Colonic mucosa (tissue), 4 donors: ENCODE results near the gene F9. TPM values are rescaled to one million over a fixed set of nuclear protein-coding genes. Genes with fewer than 3 reads are reported as not detected.

ENCODE experiments used
- DNase-seq: peaks from one replicate; pipeline ENCODE4 v3.0.0-alpha.2; 2020
- H3K27ac ChIP-seq: fragments of 200-600 bp; one replicate; pipeline ENCODE4 v1.8.0; 2021
- H3K27me3 ChIP-seq: fragments of 200-600 bp; one replicate; pipeline ENCODE4 v1.8.0; 2021
- H3K36me3 ChIP-seq: fragments of 200-600 bp; one replicate; pipeline ENCODE4 v1.8.0; 2021
- H3K4me1 ChIP-seq: fragments of 200-600 bp; one replicate; pipeline ENCODE4 v1.8.0; 2021; ENCODE audit warnings: mild to moderate bottlenecking
- H3K4me3 ChIP-seq: fragments of 200-600 bp; one replicate; pipeline ENCODE4 v1.8.0; 2021
- H3K9ac ChIP-seq, 2 donors: one replicate each; pipeline ENCODE4 v1.7.0; 2013; ENCODE audit warnings: control low read depth in 2 of 2, low read depth in 2 of 2, low read length in 2 of 2
- H3K9me3 ChIP-seq: fragments of 200-600 bp; one replicate; pipeline ENCODE4 v1.8.0; 2021
- CTCF ChIP-seq: fragments of 200-600 bp; IDR thresholded peaks from one replicate; pipeline ENCODE4 v1.8.0; 2022; ENCODE audit warnings: antibody characterized with exemption, mild to moderate bottlenecking
- intact Hi-C: fragments of 100-400 bp; cut with DNase I; formaldehyde crosslinking; loops from one replicate; pipeline ENCODE4 v1.14.1; 2022
- total RNA-seq, 2 donors: library from RNA; stranded (reverse); fragmentation: NEBNext Ultra II Directional in 1 of 2; extraction: Animal tissue kit (Norgen Biotek cat#: 25700) in 1 of 2; gene quantifications; one replicate each; pipeline ENCODE4 v1.2.1, GENCODE V29; 2021
- donor health status: healthy.
- donor health status: DM: no; HTN: no; CAD: no.
- donor health status: DM: no; HTN: no; CAD: no.

Gene F9
- total RNA-seq: under 1 TPM in 1 of 2 donors, not detected in 1; 0.12 TPM

DNA sequence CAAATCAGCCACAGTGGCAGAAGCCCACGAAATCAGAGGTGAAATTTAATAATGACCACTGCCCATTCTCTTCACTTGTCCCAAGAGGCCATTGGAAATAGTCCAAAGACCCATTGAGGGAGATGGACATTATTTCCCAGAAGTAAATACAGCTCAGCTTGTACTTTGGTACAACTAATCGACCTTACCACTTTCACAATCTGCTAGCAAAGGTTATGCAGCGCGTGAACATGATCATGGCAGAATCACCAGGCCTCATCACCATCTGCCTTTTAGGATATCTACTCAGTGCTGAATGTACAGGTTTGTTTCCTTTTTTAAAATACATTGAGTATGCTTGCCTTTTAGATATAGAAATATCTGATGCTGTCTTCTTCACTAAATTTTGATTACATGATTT lies at the start of gene F9:
TSS of gene F9 (plus strand) at position 190 of the 400 bp plus-strand sequence. CDS start at position 216, 26 bp downstream.
- no peaks in the 10 kb centered on the region for H3K27me3 ChIP-seq
- H3K27ac ChIP-seq: no peak within 1 kb of the TSS
- TF ChIP-seq CTCF: no peak
- no peaks in the 10 kb centered on the region for H3K36me3 ChIP-seq
- DNase-seq: no peak
- no peak within 1 kb of the TSS for H3K9ac ChIP-seq
- H3K4me3 ChIP-seq: no peak within 1 kb of the TSS
- no peaks in the 10 kb centered on the region for H3K4me1 ChIP-seq
- intact Hi-C loops: no loop called here
- no peaks in the 10 kb centered on the region for H3K9me3 ChIP-seq

- Histone ChIP-seq H3K9me3 (no peaks in the 10 kb centered on the region), H3K27ac (no peak overlapping the region), H3K9ac (no peak overlapping the region), H3K4me3 (no peak overlapping the region), H3K36me3 (no peaks in the 10 kb centered on the region), H3K27me3 (no peaks in the 10 kb centered on the region), H3K4me1 (no peaks in the 10 kb centered on the region)
- intact Hi-C loops: no loop called here
- no peak for TF ChIP-seq CTCF
- DNase-seq: no peak
These were observed 46.8 kb upstream of the F9 start for GRCh38 chrX:139483699-139484098.

DNA sequence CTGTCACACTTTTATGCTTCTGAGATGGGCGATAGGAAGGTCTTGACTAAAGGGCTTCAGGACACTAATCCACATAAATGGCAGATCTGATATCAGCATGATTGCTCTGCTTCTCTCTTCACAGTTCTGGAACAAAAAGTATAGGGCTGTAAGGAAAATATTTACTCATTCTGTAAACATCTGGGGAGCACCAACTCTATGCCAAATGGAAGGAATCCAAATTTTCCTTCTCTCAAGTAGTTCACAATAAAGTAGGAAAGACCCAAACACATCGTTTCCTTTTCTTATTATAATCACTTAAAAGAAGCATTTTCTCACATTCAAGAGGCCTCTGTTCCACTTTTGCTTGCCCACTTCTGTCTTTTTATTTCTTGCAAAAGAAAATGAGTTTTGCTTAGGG lies 45.9 kb upstream of the F9 start:
- DNase-seq: no peak
- no peak for TF ChIP-seq CTCF
- intact Hi-C loops: no loop called here

GRCh38 chrX:139495324-139495723 lies 35.2 kb upstream of the F9 start:
- H3K27me3 ChIP-seq: no peaks in the 10 kb centered on the region
- H3K9me3 ChIP-seq: no peaks in the 10 kb centered on the region
- no peak overlapping the region for H3K4me3 ChIP-seq
- H3K36me3 ChIP-seq: no peaks in the 10 kb centered on the region
- no peak overlapping the region for H3K27ac ChIP-seq
- no peak for DNase-seq
- H3K9ac ChIP-seq: no peak overlapping the region
- intact Hi-C loops: no loop called here
- TF ChIP-seq CTCF: no peak
- no peaks in the 10 kb centered on the region for H3K4me1 ChIP-seq

More for the DNA sequence above, 45.9 kb upstream of the F9 start:
- Histone ChIP-seq H3K4me1 (no peaks in the 10 kb centered on the region), H3K27ac (no peak overlapping the region), H3K36me3 (no peaks in the 10 kb centered on the region), H3K9me3 (no peaks in the 10 kb centered on the region), H3K9ac (no peak overlapping the region), H3K4me3 (no peak overlapping the region), H3K27me3 (no peaks in the 10 kb centered on the region)

DNA sequence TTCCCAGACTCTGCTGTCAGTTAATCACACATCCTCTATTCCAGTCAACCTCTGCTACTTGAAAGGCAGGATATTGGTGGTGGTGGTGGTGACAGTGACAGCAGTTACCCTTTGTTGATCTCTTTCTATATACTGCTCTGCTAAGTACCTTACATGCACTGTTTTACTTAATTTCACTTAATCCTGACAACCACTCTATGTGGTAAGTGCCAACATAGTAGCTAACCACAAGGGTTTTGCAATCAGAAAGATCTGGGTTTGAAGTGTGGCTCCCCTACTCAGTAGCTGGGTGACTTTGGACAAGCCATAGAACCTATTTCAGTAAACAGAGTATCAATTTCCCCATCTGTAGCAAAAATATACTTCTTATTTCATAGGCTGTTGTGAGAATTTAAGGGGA lies 24.2 kb upstream of the F9 start:
- Histone ChIP-seq H3K27me3 (no peaks in the 10 kb centered on the region), H3K9me3 (no peaks in the 10 kb centered on the region), H3K36me3 (no peaks in the 10 kb centered on the region), H3K27ac (no peak overlapping the region), H3K9ac (no peak overlapping the region), H3K4me1 (no peaks in the 10 kb centered on the region), H3K4me3 (no peak overlapping the region)
- DNase-seq: no peak
- TF ChIP-seq CTCF: no peak
- intact Hi-C loops: no loop called here

DNA sequence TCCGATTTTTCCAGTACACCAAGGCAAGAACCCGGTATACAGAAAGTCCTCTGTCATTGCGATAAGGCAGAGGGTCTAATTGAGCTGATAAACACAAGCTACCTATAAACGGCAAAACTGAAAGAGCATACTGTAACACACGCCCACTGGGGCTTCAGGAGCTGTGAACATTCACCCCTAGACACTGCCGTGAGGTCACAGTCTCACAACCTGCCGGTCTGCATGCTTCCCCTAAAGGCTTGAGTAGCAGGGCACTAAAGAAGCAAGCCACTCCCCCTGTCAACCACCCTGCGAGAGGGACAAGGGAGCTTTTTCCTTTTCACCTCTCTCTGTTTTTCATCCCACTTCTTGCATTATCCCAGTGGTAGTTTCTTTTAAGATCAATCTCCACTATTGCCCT lies 22.4 kb upstream of the F9 start:
- no peaks in the 10 kb centered on the region for H3K27me3 ChIP-seq
- H3K4me1 ChIP-seq: no peaks in the 10 kb centered on the region
- TF ChIP-seq CTCF: no peak
- no peak overlapping the region for H3K9ac ChIP-seq
- no peak overlapping the region for H3K27ac ChIP-seq
- no peaks in the 10 kb centered on the region for H3K36me3 ChIP-seq
- no peaks in the 10 kb centered on the region for H3K9me3 ChIP-seq
- intact Hi-C loops: no loop called here
- no peak overlapping the region for H3K4me3 ChIP-seq
- no peak for DNase-seq
